Endometrium (tissue), 2 donors: Measurements from ENCODE around the gene ZNF384.
"Not testable (repeated sequence)": the region's sequence is repeated elsewhere in the genome, so short reads cannot be mapped to it uniquely, and the experiment has no call there.

Experiments
- FAIRE-seq: peaks from 2 replicates; lab custom pipeline; 2012; peaks lifted over from hg19 to GRCh38; lab: Jason Lieb, UNC
- donor health status: control.
- donor health status: control.

The ZNF384 gene

GRCh38 chr12:6688999-6689882 is at the start of gene ZNF384:
TSS of gene ZNF384 (minus strand) at chr12:6689375. CDS start at chr12:6679520, 9,855 bp downstream.
- FAIRE-seq = peak; percentile 93

- FAIRE-seq = no peak
Observed at GRCh38 chr12:6736754-6737153, 47.6 kb upstream of the ZNF384 start.

- FAIRE-seq = peak; percentile 12
Observed at GRCh38 chr12:6735448-6736191, 46.4 kb upstream of the ZNF384 start.

GRCh38 chr12:6734506-6735387 is 45.6 kb upstream of the ZNF384 start:
- no peak for FAIRE-seq

GRCh38 chr12:6730169-6730568 is 41.0 kb upstream of the ZNF384 start:
- no peak for FAIRE-seq

GRCh38 chr12:6729186-6729585 is 40.0 kb upstream of the ZNF384 start:
- no peak for FAIRE-seq

GRCh38 chr12:6725350-6725749 is 36.2 kb upstream of the ZNF384 start:
- no peak for FAIRE-seq

- no peak for FAIRE-seq
Observed at GRCh38 chr12:6724409-6724797, 35.2 kb upstream of the ZNF384 start.

GRCh38 chr12:6723607-6724408 is 34.6 kb upstream of the ZNF384 start, which contains the start of gene COPS7A:
TSS of gene COPS7A (plus strand) at chr12:6724046. CDS start at chr12:6724657, 611 bp downstream.
- FAIRE-seq = peak; percentile 97

- FAIRE-seq = no peak
Observed at GRCh38 chr12:6722863-6723262, 33.7 kb upstream of the ZNF384 start.

GRCh38 chr12:6716874-6717437 is 27.8 kb upstream of the ZNF384 start:
- no peak for FAIRE-seq

GRCh38 chr12:6716031-6716873 is 27.1 kb upstream of the ZNF384 start:
- not testable (repeated sequence) for FAIRE-seq

- no peak for FAIRE-seq
Observed at GRCh38 chr12:6708960-6709394, 19.8 kb upstream of the ZNF384 start.

- not testable (repeated sequence) for FAIRE-seq
Observed at GRCh38 chr12:6708351-6708750, 19.2 kb upstream of the ZNF384 start.

- no peak for FAIRE-seq
Observed at GRCh38 chr12:6703631-6704030, 14.5 kb upstream of the ZNF384 start.

- FAIRE-seq = no peak
Observed at GRCh38 chr12:6701078-6701768, 12.0 kb upstream of the ZNF384 start.

- FAIRE-seq = no peak
Observed at GRCh38 chr12:6700646-6701051, 11.5 kb upstream of the ZNF384 start, which contains the start of gene PIANP. TSS of gene PIANP (minus strand) at chr12:6700815. CDS start at chr12:6698061, 2,754 bp downstream.

- no peak for FAIRE-seq
Observed at GRCh38 chr12:6699989-6700645, 10.9 kb upstream of the ZNF384 start.
